Measurements from ENCODE around the gene THOC5.
A peak's percentile ranks its signal among the peaks of the same experiment; 100 is the strongest.
"Not testable (repeated sequence)": the region's sequence is repeated elsewhere in the genome, so short reads cannot be mapped to it uniquely, and the experiment has no call there.

Gene THOC5

DNA sequence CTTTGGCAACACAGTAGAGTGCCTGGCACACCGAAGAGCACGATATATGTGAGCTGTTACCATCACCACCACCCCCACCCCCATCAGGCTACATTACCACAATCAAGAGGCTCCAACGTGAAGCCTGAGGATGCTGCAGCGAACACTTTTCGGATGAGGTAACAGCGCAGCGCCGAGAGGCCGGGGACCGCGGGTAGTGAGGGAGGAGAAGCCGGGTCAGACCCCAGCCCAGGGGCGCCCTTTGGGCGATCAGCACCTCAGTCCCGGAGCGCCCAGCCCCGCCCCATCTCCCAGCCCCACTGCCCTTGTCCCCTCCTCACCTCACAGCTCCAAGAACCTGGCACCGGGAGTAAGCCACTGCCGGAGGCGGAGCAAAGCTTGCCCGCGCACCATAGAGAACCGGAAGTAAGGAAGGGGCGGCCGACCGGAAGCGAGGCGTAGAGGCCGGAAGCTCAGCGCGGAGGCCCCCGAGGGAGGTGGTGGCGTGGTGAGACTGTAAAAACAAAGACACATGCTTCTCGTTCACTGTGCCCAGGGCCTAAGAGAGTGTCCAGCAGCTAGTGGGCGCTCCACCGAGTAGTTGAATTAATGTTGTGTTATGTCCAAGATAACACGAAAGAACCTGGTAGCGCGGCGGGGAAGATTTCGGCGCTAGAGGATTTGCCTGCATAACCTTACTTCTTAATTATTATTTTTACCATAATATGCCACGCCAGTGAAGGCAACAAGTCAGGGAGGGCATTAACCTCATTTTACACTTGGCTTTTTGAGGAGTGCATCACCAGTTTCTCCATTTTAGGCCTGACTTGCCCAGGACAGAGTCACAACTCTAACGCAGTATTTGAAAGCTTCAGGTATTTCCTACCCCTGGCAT is at the start of gene THOC5:
Gene THOC5, minus strand, starts transcription at position 407 of the 874 bp plus-strand sequence. CDS start 4,610 bp downstream, outside the sequence.
- DNase-seq, result peak; percentile 97

DNA sequence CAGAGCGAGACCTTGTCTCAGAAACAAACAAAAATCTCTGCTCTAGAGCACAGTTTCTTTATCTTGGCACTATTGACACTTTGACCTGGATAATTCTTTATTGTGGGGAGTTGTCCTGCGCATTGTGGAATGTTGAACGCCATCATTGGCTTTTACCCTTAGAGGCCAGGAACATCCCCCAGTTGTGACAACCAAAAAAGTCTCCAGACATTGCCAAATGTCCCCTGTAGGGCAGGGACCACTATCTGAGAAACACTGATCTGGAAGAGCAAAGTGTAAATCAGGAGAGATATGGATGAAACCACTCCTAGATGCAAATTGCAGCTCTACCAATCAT is 45.1 kb upstream of the THOC5 start:
- no peak for DNase-seq

DNA sequence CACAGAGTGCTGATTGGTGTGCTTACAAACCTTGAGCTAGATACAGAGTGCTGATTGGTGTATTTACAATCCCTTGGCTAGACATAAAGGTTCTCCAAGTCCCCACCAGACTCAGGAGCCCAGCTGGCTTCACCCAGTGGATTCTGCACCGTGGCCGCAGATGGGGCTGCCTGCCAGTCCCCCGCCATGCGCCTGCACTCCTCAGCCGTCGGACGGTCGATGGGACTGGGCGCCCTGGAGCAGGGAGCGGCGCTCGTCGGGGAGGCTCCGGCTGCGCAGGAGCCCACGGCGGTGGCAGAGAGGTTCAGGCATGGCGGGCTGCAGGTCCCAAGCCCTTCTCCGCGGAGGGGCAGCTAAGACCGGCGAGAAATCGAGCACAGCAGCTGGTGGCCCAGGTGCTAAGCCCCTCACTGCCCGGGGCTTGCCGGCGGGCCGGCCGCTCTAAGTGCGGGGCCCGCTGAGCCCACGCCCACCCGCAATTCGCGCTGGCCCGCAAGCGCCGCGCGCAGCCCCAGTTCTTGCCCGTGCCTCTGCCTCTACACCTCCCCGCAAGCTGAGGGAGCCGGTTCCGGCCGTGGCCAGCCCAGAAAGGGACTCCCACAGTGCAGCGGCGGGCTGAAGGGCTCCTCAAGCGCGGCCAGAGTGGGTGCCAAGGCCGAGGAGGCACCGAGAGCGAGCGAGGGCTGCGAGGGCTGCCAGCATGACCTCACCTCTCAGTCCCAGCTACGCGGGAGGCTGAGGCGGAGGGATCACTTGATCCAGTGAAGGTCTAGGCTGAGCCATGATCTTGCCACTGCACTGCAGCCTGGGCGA is 44.5 kb upstream of the THOC5 start:
- not testable (repeated sequence) for DNase-seq

DNA sequence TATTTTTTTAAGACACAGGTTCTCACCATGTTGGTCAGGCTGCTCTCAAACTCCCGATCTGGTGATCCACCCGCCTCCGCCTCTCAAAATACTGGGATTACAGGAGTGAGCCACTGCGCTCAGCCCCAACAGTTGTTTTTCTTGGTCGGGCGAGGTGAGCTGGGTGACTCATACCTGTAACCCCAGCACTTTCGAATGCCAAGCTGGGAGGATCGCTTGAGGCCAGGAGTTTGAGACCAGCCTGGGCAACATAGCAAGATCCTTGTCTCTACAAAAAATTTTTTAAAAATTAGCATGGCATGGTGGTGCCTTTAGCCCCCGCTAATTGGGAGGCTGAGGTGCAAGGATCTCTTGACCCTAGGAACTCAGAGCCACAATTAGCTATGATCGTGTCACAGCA is 42.9 kb upstream of the THOC5 start:
- no peak for DNase-seq

DNA sequence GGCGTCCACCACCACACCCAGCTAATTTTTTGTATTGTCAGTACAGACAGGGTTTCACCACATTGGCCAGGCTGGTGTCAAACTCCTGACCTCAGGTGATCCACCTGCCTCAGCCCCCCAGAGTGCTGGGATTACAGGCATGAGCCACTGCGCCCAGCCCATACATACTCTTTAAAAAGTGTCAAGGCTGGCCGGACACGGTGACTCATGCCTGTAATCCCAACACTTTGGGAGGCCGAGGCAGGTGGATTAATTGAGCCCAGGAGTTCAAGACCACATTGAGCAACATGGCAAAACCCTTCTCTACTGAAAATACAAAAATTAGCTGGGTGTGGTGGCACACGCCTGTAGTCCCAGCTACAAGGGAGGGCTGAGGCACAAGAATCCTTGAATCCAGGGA is 40.9 kb upstream of the THOC5 start:
- not testable (repeated sequence) for DNase-seq

DNA sequence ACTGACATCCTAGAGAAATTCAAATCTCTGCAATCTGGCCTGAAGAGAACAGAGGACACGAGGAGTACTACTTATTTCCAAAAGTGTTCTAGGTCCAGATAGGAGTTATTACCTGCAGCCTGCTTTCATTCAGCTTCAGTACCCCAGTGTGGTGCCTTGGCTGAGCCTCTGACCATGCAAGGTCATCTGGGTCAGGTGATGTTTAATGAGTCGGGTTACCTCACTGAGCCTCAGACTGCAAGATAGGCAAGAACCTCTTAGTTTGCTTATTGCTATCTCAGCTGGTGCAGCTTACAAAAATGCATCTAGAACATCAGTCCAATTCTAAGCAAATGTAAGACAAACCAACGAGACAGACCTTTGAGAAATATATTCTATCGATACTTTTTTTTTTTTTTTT is 40.4 kb upstream of the THOC5 start:
- no peak for DNase-seq

DNA sequence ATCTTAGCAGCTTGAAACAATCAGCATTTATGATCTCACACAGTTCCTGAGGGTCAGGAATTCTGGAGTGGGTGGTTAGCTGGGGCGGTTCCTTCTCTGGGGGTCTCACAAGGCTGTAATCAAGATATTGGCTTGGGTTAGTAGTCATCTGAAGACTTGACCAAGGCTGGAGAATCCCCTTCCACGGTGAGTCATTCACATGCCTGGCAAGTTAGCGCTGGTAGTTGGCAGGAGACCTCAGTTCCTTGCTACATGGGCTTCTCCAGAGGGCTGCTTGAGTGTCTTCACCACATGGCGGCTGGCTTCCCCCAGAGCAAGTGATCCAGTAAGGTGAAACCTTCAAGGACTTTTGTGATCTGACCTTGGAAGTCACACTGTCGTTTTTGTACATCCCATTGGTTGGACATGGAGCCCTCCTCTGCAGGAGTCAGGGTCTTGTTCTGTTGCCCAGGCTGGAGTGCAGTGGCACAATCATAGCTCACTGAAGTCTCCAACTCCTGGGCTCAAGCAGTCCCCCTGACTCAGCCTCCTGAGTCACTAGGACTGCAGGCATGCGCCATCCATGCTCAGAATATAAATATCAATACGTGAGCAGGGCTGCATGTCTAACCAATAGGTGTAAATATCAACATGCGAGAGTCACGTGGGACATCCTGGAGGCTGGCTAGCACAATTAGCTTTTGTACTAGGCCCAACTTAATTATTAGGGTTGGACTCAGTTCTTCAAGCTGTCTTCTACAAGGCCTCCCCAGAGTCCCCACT is 34.6 kb upstream of the THOC5 start:
- DNase-seq, result no peak

DNA sequence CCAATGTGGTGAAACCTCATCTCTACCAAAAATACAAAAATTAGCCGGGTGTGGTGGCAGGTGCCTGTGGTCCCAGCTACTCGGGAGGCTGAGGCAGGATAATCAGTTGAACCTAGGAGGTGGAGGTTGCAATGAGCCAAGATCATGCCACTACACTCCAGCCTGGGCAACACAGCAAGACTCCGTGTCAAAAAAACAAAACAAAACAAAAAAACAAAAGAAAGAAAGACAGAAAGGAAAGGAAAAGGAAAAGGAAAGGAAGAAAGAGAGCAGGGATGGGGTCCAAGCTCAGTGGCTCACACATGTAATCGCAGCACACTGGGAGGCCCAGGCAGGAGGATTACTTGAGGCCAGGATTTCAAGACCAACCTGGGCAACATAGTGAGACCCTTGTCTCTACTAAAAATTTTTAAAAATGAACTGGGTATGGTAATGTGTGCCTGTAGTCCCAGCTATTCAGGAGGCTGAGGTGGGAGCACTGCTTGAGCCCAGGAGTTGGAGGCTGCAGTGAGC is 32.7 kb upstream of the THOC5 start:
- DNase-seq, result not testable (repeated sequence)

DNA sequence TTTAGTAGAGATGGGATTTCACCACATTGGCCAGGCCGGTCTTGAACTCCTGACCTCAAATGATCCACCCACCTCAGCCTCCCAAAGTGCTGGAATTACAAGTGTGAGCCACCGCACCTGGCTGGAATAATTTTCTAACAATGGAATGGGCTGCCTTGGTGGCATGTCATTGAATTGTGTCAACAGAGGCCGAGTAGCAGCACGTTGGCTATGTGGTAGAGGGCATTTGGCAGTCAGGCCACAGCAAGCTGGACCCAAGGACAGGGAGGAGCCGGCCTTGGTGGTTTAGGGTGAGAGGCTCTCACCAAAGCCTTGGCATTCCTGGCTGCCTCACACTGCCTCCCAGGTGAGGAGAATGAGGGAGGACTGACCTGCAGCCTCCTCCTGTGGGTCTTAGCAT is 31.4 kb upstream of the THOC5 start:
- DNase-seq, result no peak

DNA sequence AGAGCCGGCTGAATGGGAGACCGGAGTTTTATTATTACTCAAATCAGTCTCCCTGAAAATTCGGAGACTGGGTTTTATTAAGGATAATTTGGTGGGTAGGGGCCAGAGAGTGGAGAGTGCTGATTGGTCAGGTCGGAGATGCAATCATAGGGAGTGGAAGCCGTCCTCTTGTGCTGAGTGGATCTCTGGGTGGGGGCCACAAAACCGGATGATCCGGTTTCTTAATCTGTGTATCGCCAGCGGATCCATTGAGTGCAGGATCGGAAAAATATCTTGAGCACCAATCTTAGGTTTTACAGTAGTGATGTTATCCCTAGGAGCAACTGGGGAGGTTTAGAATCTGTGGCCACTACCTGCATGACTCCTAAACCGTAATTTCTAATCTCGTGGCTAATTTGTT is 28.2 kb upstream of the THOC5 start:
- no peak for DNase-seq

DNA sequence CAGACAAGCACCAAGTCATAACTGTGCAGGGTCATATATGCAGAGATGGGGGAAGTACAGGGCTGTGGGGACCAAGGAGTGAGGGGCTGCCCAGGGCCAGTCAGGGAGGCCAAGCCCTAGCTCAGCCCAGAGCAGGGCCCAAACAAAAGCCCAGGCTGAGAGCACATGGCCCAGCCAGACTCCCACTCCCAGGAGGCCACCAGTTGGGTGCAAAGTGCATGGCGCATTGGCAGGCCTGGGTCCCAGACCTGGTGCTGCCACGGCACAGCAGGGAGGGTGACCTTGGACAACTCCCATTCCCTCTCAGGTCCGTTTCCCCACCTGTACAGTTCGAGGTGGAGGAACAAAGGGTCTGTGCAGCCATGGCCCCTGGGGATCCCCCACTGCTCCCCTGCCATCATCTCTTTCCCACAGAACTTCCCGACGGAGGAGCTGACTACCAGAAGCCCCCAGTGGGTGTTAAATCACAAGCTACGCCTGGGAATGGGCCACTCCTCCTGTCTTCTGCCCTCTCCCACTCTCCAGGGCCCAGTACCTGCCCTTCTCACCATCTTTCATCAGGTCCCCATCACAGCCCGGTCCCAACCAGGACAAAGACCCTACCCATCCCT is 26.7 kb upstream of the THOC5 start:
- no peak for DNase-seq

DNA sequence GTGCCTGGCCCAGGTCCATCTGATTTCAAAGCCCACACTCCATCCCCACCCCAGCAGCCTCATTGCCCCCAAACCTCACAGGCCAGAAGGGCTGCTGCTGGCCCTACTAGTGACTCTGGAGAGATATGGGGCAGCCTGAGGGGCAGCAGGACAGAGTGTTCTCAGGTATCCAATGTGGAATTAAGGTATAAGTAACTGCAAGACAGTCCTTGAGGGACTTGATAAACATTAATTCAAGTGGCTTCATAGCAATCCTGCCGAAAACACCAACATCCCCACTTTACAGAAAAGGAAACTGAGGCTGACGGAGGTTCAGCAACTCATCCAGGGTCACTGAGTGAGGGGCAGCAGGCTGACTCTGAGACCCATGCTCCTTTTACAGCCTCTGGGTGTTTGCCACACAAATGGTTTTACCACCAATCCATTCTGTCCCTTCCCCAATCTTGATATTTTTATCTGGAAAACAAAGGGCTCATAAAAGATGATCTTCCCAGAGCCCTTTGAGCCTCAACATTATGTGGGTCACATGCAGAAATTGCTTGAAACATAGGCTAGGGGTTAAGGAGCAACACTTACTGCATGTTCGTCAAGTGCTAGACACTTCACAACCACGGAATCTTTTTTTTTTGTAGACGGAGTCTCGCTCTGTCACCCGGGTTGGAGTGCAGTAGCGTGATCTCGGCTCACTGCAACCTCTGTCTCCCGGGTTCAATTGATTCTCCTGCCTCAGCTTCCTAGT is 25.1 kb upstream of the THOC5 start:
- DNase-seq, result no peak

DNA sequence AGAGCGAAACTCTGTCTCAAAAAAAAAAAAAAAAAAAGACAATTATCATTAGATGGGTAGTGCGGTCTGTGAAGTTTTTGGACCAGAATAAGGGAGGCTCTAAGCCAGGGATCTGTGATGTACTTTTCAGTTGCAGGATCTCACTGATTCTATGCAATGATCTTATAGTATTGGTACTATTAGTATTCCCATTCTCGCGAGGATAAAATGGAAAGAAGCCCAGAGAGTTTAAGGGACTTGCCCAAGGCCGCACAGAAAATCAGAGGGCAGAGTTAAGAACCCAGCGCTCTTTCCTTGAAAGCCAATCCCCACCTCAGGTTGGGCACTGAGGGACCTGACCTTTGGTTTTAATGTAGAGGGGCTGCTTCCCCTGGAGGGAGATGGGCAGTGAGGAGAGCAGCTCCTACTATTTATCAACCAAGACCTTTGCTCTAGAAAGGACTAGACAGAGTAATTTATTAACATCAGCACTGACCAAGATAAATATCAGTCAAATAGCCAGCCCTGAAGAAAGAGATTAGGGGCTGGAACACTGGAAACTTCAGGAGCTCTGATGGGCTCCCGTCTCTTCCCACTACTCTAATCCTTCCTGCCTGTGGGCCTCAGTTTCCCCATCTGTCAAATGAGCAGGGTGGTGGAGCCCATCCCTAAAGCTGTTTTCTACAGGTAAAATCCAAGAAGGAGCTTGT is 21.3 kb upstream of the THOC5 start:
- no peak for DNase-seq

DNA sequence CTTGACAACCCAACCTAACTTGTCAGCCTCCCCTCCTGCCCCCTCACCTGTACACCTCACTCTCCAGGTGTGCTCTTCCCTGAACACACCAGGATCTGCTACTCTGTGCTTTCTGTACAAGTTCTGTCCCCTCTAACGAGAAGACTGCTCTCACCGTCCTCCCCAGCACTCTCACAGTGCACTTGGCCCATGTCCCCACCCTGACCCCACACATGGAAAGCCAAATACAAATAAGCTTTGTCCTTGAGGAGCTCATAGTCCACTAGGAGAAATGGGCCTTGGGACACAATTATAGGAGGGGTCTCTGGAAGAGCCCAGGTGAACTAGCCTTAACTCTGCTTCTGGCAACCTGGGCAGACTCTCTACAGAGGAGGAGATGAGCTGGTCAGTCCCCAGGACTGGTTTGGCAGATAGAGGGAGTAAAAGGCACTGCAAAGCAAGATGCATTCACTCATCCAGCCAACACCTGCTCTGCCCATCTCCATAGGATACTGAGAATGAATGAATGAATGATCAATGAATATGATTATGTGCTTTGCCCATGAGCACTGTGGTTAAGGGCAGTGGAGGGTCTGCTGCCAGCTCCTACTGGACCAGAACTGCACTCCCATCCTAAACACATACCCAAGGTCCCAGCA is 17.5 kb upstream of the THOC5 start:
- DNase-seq, result no peak

DNA sequence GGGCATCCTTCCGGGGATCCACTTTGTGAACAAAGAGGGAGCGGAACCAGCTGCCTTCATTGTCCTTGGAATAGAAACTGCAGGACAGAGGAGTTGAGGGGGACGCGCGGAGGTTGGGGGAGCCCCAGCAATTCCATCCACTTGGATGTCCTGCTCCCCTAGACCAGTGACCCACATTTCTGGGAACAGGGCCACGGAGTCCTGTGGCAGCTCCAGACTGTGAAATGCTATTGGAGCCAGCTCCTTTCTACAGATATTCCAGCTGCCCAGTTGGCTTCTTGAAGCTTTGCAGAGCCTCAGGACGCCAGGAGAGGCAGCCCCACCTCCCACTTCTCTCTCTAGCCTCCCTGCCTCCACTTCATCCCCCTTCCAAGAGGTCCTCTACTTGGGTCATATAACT is 16.9 kb upstream of the THOC5 start:
- DNase-seq, result no peak

DNA sequence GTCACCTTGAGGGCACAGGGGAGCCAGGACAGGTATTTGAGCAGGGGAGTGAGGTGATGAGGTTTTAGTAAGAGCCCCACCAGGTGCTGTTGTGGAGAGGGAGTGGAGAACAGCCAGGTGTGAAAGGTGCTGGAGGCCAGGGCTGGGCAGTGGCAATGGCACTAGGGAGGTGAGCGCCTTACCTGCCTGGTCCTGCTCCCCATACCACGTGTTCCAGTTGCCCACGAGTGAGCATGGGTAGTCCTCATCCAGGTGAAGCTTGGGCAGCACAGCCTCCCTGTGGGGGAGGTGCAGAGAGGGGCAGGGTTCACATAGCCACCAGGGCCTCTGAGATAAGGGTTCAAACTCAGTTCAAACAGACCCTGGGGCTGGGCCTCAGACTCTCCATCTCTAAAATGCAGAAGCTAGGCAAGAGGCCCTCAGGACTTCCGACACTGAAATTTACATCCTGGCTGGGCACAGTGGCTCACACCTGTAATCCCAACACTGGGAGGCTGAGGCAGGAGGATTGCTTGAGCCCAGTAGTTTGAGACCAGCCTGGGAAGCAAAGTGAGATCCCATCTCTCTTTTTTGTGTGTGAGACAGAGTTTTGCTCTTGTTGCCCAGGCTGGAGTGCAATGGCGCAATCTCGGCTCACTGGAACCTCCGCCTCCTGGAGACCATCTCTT is 15.6 kb upstream of the THOC5 start:
- no peak for DNase-seq

DNA sequence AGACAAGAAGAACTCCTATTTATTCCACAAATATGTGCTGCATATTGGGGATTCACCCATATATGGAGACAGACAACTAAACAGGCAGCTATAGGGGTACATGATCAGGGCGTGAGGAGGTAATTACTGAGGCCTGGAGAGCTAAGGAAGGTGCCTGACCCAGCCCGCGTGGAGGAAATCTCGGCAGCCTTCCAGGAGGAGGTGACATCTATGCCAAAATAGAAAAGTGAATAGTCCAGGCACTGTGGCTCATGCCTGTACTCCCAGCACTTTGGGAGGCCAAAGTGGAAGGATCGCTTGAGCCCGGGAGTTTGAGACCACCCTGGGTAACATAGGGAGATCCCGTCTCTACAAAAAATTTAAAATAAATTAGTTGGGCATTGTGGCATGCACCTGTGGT is 13.8 kb upstream of the THOC5 start:
- no peak for DNase-seq

DNA sequence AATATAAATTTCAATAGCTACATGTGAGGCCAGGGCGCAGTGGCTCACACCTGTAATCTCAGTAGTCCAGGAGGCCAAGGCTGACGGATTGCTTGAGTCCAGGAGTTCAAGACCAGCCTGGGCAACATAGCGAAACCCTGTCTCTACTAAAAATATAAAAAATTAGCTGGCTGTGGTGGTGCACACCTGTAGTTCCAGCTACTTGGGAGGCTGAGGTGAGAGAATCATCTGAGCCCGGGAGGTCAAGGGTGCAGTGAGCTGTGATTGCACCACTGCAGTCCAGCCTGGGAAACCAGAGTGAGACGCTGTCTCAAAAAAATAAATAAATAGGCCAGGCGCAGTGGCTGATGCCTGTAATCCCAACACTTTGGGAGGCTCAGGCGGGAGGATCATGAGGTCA is 13.0 kb upstream of the THOC5 start:
- DNase-seq, result not testable (repeated sequence)

DNA sequence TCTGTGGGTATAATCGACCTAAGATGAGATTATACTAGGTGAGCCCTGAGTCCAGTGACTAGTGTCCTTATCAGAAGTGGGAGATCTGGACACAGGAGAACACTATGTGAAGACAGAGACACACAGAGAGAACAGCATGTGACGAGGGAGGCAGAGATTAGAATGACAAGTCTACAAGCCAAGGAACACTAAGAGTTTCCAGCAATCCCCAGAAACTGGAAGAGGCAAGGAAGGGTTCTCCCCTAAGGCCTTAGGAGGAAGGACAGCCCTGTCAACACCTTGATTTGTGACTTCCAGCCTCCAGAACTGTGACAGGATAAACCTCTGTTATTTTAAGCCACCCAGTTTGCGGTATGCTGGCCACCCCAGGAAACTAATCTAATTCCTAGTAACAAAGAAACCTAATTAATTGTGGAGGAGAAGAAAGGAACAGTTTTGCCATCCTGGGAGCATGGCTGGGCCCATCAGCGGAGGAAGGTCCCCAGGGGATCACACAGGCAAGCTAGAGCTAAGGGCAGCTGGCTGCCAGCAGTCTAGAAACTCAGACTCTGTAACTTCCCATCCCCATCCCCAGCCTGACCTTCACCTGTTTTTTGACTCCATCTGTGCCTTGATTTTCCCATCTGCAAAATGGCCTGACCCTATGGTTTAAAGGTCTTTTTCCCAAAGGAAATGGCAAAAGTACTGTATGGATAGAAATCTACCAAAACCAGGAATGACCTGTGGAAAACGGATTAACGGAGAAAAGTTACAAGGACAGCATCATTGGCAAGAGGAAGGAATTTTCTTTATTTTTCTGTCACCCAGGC is 10.3 kb upstream of the THOC5 start:
- DNase-seq, result no peak

All from right hindlimb (tissue), 1 donor.